HT1080 (cell line): Measurements from ENCODE around the gene KCTD15. TPM values are rescaled to one million over a fixed set of nuclear protein-coding genes. Genes with fewer than 3 reads are reported as not detected.

ENCODE experiments used
- DNase-seq: peaks from one replicate; pipeline ENCODE4 v3.0.0-alpha.2; 2015; ENCODE audit warnings: low read depth
- total RNA-seq: library from RNA; depleted of rRNA; stranded (reverse); fragments of >200 nt; shearing (Covaris generic); gene quantifications from 2 replicates; pipeline ENCODE4 v1.2.3, GENCODE V29; 2014; rRNA removed

KCTD15 gene
- total RNA-seq, 1 experiment from 2014 or later = 58.5 TPM

- no peak for DNase-seq
Measured at GRCh38 chr19:33845498-33845897, 48.8 kb downstream of the KCTD15 start.

GRCh38 chr19:33849551-33850147, 53.0 kb downstream of the KCTD15 start:
- DNase-seq = no peak

GRCh38 chr19:33859016-33859415, 62.3 kb downstream of the KCTD15 start:
- DNase-seq = no peak

GRCh38 chr19:33860312-33861090, 63.8 kb downstream of the KCTD15 start:
- no peak for DNase-seq

GRCh38 chr19:33861950-33862349, 65.3 kb downstream of the KCTD15 start:
- DNase-seq = no peak

GRCh38 chr19:33862981-33863380, 66.3 kb downstream of the KCTD15 start:
- DNase-seq = no peak

GRCh38 chr19:33863436-33863835, 66.8 kb downstream of the KCTD15 start:
- DNase-seq = no peak

- no peak for DNase-seq
Measured at GRCh38 chr19:33864311-33864850, 67.7 kb downstream of the KCTD15 start.

GRCh38 chr19:33865306-33865705, 68.6 kb downstream of the KCTD15 start:
- DNase-seq = no peak

Other genes starting within 250 kb of the KCTD15 start
- 0.43 TPM in 1 of 2 replicates, not detected in the other for gene CHST8, start 174.9 kb upstream of the KCTD15 start, total RNA-seq